HG03039 (cell line): ENCODE measurements around the gene PTGER3.

Experiments used
- ATAC-seq: cut with Tn5 transposase; IDR thresholded peaks from one replicate; pipeline ENCODE4 v1.9.1; 2021; ENCODE audit warnings: mild to moderate bottlenecking, moderate library complexity; ENCODE audit not compliant: unreplicated experiment

Gene PTGER3

DNA sequence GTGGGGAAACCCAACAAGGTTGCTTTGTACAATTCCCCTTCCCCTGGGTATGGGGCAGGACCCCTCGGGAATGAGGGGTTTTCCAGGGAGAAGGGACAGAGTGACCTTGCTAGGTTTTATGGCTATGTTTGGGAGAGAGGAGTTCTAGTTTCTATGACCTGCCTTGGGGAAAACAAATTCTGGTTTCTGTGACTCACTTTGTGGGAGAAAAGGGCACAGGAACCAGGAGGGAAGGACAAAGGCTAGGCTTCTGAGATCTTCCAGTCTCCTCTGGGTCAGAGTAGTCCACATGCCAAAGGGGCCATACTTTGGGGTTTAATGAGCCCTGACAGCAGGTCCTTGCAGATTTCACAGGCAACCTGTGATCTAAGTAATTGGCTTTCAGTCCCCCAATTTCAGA is 5.5 kb upstream of the PTGER3 start:
- no peak for ATAC-seq

DNA sequence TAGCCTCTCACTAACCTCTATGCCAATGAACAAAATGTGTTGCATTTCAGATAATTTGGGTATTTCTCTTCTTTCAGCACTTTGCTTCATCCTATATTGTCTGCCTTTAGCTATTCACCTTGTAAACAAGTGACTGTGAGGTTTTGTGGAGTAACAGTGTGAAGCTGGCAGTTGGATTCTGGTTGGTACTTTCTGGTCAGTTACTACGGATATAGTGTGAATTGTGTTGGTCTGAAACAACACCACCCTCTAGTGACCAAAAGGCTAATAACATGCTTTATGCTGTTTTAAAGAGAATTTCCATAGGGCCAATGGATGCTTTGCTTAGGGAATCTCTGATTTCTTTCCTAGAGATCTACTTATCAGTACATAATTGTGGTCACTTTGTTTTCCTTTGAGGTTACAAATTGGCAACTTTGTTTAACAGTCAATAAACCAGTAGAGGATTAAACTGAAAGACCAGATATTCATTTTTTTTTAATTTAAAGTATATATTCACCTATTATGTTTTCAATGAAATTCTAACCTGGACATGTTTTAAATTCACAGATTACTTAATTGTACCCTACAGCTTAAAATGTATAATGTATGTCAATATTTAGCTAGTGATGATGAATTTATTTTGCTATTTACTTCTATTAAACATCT is 2.5 kb upstream of the PTGER3 start:
- ATAC-seq, result peak; percentile 55

DNA sequence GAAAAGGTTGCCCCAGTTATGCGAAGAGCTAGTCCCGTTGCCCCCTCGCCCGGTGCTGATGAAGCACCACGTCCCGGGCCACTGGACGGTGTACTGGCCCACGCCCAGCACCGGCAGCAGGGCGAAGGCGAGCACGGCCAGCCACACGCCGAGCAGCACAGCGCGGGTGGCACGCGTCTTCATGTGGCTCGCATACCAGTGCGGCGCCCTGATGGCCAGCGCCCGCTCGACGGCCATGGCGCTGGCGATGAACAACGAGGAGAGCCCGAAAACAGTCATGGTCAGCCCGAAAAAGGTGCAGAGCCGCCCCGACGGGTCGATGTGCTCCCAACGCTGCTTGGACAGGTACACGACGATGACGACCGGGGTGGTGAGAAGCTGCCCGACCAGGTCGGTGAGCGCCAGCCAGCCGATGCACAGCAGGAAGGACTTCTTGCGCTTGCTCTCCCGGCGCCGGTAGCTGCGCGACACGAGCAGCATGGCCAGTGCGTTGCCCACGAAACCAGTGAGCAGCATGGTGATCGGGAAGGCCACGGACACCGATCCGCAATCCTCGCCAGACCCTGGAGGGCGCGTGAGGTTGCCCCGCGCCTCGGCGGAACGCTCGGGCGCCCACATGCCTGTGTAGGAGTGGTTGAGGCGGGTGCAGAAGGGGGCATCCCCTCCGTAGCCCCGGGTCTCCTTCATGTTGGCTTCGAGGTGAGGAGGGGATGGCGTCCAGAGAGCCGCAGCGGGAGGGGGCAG is 553 bp downstream of the PTGER3 start:
- ATAC-seq, result peak; percentile 24

DNA sequence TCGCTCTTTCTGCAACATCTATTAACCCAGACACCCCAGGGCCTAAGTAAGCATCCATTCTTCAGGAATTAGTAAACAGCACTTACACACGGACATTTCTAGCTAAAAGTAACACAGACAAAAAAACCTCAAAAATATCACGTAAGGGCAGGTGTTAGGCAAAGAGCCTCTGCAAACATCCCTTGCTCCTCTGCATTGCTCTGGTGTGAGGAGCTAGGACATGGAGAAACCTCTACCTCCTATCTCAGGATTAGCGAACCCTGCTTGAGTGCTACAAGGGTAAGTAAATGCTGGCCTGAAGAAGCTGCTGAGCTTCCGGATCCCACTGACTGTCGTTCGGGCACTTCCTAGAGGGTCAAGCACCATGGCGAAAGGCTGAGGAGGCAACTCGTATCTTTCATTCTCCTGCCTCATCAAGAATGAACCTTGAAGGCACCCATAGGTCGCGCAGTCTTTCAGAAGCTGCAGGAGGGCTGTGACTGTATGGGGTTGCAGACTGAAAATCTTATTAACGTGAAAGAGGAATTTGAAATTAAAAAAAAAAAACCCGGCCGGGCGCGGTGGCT is 2.1 kb downstream of the PTGER3 start:
- no peak for ATAC-seq

DNA sequence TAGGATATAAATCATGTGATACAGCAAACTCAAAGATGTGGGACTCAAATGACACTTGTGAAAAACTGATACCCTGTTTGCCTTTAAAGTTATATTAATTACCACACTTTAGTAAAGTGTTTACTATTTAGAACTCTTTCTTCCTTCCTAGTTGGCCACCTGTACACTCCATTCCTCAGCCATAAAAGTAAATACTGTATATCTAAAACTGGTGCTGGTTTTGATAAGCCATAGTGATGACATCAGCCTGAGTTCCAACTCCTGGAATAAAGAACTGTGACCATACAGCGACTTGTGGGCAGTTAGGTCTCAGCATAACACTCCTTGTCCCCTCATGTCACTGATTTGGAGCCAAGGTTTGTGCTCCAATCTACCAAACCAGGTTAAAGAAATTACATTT is 2.8 kb downstream of the PTGER3 start:
- ATAC-seq, result no peak

DNA sequence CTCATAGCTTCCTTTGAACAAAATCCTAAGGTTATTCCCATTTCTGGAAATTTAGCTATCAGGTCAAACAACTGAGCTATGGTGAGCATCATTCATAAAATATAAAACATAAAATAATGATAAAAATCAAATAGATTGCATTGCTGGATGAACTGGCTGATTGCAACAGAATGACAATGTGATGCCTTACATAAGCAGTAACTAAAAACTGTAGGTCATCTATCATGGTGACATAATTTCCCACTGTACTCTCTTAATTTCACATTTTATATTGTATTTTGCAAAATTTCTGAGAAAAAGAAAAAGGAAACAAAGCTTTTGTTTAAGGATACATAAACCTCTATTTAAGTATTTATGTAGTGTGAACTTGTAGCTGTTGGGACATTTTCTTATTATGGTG is 4.6 kb downstream of the PTGER3 start:
- ATAC-seq, result no peak

DNA sequence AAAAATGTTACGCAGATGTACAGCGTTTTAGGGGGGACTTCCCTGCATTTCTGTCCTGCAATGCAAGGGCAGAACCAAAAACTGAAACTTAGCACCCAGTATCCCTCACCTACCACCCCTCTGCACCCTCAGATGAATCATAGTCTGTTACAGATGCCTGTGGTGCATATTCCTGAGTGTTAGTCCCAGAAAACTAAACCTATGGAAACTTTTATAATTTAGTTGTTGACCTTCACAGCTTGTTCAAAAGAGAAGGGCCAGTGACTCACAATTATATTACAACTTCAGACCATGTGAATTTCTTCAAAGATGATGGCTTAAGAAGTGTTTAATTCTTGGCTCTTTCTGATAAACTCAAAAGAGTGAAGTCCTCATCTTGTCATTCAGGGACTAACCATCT is 5.8 kb downstream of the PTGER3 start:
- ATAC-seq, result no peak

DNA sequence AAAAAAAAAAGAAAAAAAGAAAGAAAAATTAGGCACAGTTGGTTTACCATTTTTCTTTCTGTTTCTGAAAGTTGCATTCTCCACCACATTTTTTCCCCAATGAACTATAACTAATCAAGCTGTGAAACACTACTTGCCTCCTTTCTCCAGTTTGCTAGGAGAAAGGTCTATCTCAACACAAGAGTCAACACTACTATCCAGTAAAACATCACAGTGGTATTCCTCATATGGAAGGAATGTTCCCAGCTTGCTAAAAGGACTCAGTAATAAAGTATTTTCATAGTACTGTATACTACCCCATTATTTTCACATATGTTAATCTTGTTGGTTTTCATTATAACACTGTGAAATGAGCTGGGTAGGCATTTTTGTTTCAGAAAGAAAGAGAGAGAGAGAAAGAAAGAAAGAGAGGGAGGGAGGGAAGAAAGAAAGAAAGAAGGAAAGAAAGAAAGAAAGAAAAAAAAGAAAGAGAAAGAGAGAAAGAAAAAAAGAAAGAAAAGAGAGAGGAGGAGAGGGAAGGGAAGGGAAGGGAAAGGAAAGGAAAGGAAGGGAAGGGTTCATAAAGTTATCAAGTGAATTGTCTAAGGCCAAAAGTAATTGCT is 7.9 kb downstream of the PTGER3 start:
- ATAC-seq, result no peak

DNA sequence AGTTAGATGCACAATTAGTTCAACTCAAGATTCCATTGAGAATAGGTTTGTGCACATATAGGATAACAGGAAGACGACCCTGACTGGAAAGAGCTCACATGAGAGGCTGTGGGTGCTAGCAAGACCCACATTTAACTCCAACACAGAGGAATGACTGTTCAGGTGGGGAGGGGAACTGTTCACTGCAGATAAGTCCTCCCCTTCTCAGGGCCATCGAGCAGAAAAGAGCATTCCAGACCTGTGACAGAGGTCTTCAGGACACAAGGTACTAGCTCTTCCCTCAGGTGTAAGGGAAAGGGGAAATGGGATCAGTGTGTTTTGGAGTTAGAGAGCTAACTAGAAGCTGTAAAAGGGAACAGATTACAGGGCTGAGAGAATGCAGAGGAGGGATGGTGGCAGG is 8.7 kb downstream of the PTGER3 start:
- no peak for ATAC-seq

DNA sequence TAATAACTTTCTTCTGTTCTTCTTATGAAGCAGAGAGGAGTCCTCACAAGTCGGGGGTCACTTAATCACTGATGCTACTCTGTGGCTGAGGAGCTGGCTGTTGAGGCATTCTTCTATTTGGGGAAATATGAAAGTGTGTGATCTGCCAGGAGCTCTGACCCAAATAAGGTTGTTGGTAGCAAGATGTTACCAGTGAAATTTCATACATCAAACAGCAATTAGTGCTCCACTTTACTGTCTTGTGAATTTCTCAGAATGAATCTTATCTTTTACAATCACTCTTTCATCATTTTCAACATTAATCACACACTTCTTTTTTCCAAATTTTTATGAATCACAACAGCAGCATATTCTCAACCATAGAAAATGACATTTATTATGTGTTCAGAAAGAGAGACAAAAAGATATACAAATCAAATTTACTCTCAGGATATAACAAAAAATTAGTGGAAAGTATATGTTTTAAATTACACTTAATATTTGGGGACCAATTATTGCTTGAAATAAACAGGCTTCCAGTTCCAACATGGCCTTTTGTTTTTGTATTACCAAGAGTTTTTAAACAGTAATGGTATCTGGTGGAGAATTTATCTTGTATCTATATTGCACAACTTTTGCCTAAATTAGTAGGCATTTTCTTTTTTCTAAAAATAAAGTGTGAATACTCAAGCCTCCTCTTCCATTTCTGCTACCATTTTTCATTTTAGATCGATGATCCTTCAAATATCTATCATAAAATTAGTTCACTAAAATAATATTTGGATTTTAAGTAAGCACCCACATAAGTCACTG is 9.6 kb downstream of the PTGER3 start:
- no peak for ATAC-seq

DNA sequence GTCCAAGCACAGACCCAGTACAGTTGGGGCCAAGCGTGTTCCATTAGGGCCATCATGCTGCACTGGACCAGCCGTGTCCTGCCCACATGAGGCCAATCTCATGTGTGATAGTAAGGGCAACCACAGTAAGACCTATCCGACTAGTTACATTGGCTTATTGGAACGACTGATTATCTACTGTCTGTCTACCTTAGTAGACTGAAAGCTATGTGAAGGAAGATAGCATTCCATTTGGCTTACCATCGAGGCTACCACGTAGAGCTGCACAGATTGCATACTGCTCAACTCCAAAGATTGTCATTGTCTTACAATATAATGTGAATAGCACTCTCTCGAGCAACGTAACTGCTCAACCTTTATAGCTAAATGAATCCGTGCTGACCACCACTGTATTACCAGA is 10.6 kb downstream of the PTGER3 start:
- ATAC-seq, result no peak

DNA sequence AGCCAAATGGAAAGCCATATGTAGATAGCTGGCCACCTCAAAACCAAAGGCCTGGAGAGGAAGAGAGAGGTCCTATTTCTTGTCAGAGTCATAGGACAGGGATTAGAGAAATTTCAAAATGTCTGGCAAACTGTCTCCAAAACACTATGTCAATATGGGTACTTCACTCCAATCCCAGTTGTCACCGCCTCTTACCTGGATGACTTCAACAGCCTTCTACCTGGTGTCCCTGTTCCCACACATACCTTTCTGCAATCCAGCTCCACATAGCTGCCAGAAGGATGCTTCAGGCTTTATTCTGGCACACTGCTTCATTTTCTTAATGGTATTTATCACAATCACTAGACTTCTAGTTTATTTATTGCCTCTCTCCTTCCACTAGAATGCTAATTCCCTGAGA is 14.5 kb downstream of the PTGER3 start:
- no peak for ATAC-seq

DNA sequence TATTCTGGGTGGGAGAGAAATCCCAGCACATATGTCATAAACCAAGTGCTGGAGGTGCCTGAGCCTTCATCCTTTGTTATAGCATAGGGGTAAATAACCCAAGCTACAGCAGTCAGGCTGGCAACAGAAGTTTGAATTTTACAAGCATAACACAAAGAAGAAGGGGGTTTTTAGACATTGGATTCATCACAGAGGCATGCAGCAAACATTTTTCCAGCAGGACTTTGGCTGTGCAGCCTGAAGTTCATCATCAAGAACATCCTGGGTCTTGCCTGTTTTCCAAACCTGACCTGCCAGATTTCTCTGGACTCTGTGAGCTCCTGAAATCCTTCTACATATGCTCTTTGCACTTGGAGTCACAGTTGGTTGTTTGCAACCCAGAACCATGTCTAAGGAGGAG is 16.2 kb downstream of the PTGER3 start:
- ATAC-seq, result no peak

DNA sequence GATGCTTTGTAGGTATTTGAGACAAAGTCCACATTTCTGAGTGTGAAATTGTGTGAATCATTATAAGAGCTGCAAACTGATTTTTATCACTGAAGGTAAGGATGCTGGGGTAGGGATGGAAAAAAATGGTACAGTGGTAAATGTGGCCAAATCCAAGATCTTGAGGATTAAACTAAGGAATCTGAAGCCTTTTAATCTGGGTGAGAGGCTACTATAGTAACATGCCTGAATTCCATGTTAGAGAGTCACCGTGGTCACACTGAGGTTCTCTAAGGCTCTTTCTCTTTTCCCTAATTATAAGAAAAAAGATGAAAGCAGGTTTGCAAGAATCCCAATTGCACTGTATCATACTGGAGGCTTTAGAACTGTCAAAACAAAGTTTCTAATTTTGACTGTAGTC is 17.6 kb downstream of the PTGER3 start:
- no peak for ATAC-seq

DNA sequence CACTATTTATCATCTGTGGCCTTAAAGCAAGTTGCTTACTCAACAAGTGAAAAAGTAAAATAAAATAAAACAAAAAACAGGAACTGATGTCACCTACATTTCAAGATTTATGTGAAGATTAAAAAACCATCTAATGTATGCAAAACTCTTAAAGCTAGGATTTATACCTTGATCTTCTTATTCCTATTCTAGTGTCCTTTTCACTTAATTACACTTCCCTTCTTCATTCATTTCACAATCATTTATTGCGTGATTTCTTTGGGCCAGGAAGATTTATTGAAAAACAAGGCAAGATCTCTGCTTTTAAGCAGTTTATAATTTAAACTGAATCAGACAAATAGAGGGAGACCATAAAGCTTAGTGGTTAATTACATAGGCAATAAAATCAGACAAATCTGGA is 18.6 kb downstream of the PTGER3 start:
- no peak for ATAC-seq

DNA sequence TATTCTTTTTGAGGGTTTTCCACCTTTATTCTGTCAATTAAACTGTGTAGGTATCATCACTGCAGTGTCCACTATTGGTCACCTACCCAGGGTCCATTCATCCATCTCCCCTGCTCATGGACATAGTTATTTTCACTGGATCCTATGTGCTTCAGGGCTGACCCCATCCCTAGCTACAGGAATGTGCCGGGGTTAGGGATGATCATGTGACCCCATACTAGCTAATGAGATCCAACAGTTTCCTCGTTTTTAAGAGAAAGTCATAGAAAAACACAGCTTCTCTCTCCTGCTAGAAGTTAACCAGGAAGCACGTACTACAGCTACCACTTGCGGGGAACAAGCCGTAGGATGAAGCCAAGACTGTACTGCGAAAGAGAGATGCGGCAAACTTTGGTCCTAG is 19.6 kb downstream of the PTGER3 start:
- ATAC-seq, result no peak

DNA sequence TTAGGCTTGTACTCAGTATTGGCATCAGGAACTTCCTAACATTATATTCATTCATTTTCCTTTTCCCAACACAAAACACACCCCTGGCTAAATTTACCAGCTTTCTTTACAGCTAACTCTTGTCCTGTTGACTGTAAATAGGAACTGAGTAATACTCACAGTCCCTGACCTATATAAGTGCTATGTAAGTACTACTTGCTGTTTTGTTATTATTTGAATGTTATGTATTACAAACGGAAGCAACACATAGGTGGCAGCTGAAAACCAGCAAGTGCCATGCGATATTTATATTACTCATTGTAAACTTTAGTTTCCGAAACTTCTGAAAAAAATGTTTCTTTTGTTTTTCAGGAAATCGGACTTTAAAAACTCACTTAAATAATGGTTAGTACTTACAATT is 21.5 kb downstream of the PTGER3 start:
- ATAC-seq, result no peak

DNA sequence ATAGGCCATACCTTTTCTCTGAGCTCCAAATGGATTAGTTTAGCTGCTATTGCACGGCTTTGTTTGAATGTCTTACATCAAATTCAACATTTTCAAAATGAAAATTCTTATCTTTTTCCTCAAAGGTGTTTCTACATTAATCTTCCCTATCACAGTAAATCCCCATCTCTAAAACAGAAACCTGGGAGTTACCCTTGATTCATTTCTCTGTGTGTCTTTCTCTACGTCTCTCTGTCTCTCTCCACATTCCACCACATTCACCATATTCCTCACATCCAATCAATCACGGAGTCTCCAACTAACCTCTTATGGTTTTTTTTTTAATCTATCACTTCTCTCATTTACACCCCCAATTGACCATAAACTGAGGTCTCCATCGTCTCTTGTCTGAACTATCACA is 24.1 kb downstream of the PTGER3 start:
- ATAC-seq, result no peak

DNA sequence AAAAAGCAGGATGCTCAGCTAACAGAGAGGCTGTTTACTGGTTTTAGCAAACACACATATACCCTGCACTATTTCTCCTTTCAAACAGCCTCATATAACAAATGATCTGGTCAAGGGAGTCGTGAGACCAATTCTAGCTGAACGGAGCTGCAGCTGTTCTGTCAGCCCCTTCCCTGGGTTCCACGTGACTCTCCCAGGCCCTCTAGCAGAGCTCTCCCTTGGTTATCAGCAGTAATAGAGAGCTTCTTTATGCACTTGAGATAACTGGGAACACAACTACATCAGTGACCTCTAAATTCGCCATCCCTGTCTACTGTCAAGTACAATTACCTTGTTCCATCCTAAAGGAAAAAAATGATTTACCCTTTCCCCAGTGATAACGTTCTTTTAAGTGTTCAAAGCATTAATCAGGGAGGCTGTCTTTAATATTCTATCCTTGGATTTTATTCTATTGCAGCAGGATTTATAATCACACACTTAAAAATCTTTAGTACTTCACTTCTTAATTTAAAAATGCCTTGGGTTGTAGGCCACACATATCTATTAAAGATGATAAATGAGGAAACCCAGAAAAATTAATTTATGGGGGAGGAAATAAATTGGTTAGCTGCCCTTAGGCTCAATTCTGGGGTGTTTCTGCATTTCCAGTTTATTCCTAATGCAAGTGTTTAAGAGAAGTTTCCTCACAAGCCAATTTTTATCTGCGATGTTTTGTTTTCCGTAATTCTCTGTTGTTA is 28.2 kb downstream of the PTGER3 start:
- no peak for ATAC-seq

DNA sequence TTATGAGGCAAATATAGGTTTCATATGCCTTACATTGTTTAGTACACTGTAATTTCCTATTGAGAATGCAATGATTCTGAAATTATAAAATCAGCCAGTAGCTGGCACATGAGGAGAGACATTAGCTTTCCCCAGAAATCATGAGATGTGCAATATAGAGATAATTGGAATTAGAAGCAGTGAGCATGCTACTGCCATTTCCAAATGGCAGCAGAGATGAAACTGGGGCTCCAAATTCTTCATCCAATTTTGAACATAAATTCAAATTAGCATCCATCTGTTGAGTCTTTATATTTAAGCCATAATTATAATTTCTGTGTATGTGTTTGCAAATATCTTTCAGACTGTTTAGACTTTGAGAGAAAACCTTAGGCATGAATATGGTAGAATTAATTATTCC is 28.8 kb downstream of the PTGER3 start:
- ATAC-seq, result no peak

DNA sequence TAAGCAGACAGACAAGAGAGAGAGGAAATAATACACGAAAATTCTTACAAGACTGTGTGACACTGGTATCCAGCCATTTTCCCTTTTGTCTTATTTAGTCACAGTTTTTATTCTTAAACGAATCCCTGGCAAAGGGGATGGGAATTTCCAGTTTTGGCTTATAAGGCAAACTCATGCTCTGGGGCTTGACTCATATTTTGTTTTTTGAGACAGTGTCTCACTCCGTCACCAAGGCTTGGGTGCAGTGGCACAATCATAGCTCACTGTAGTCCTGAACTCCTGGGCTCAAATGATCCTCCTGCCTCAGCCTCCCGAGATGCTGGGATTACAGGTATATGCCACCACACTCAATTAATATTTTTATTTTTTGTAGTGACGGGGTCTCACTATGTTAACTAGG is 31.9 kb downstream of the PTGER3 start:
- ATAC-seq, result no peak
